Upper lobe of left lung (tissue), 4 donors: ENCODE measurements around the gene BCL2.

Experiments used
- POLR2A ChIP-seq, 4 donors: fragments of 450-650 bp; IDR thresholded peaks; one replicate each; pipeline ENCODE4 v1.5.1; 2016 to 2017; ENCODE audit warnings: antibody characterized with exemption in 4 of 4, mild to moderate bottlenecking in 2 of 4
- TF ChIP-seq, protein P1 (sequence below), 6 experiments: fragments of 450-650 bp in 4 of 6; fragments of 200-600 bp in 2 of 6; sonication (generic) in 2 of 6; IDR thresholded peaks; one replicate each; pipeline ENCODE4 v1.5.1; 2016 to 2019; ENCODE audit warnings: antibody characterized with exemption in 6 of 6

DNA sequence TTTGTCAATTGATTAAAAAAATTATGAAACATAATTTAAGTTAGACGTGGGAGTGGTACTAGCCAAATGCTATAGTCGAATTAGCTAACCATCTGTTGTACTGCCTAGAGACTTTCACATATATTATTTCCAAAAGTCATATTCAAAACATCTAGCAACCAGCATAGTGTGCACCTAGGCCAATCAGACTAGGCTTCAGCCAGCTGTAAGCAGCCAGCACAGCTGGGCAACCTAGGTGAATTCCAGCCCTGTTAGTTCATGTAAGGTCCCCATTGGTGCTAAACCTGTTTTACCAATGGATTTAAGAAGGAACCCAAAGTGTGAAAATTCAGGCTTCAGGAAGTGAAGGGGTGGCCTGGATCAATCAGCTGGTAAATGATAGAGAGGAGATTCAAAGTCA lies 144.3 kb downstream of the BCL2 start:
- TF ChIP-seq POLR2A (IDR thresholded peaks at IDR 0.05): no peak
- TF ChIP-seq, protein P1, sequence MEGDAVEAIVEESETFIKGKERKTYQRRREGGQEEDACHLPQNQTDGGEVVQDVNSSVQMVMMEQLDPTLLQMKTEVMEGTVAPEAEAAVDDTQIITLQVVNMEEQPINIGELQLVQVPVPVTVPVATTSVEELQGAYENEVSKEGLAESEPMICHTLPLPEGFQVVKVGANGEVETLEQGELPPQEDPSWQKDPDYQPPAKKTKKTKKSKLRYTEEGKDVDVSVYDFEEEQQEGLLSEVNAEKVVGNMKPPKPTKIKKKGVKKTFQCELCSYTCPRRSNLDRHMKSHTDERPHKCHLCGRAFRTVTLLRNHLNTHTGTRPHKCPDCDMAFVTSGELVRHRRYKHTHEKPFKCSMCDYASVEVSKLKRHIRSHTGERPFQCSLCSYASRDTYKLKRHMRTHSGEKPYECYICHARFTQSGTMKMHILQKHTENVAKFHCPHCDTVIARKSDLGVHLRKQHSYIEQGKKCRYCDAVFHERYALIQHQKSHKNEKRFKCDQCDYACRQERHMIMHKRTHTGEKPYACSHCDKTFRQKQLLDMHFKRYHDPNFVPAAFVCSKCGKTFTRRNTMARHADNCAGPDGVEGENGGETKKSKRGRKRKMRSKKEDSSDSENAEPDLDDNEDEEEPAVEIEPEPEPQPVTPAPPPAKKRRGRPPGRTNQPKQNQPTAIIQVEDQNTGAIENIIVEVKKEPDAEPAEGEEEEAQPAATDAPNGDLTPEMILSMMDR (IDR thresholded peaks at IDR 0.05): no peak
